HL-60/S4 (cell line): Measurements from ENCODE around the gene CDYL2.
"Not testable (repeated sequence)": the region's sequence is repeated elsewhere in the genome, so short reads cannot be mapped to it uniquely, and the experiment has no call there.

Experiments used
- in situ Hi-C: fragments of 300-500 bp; cut with MboI; formaldehyde crosslinking; loops from 2 replicates; pipeline ENCODE4 v1.14.3; 2022; ENCODE audit warnings: low sequenced_read_pairs

The CDYL2 gene

GRCh38 chr16:80809366-80809765 is 5.0 kb upstream of the CDYL2 start:
- in situ Hi-C loops, result no loop called here

GRCh38 chr16:80807906-80808305 is 3.5 kb upstream of the CDYL2 start:
- in situ Hi-C loops, result no loop called here

- in situ Hi-C loops, result no loop called here
Measured at GRCh38 chr16:80806927-80807340, 2.5 kb upstream of the CDYL2 start.

GRCh38 chr16:80806289-80806688 is 1.9 kb upstream of the CDYL2 start:
- in situ Hi-C loops, result no loop called here

- in situ Hi-C loops, result no loop called here
Measured at GRCh38 chr16:80804056-80804525, 307 bp downstream of the CDYL2 start.

- in situ Hi-C loops, result no loop called here
Measured at GRCh38 chr16:80803339-80804055, 901 bp downstream of the CDYL2 start.

GRCh38 chr16:80802902-80803301 is 1.5 kb downstream of the CDYL2 start:
- in situ Hi-C loops, result no loop called here

GRCh38 chr16:80802138-80802537 is 2.3 kb downstream of the CDYL2 start:
- in situ Hi-C loops, result no loop called here

- in situ Hi-C loops, result no loop called here
Measured at GRCh38 chr16:80794071-80794470, 10.3 kb downstream of the CDYL2 start.

GRCh38 chr16:80792031-80792430 is 12.4 kb downstream of the CDYL2 start:
- in situ Hi-C loops, result no loop called here

- in situ Hi-C loops, result no loop called here
Measured at GRCh38 chr16:80791411-80791810, 13.0 kb downstream of the CDYL2 start.

- in situ Hi-C loops, result no loop called here
Measured at GRCh38 chr16:80790751-80791150, 13.6 kb downstream of the CDYL2 start.

GRCh38 chr16:80788027-80788426 is 16.4 kb downstream of the CDYL2 start:
- in situ Hi-C loops, result no loop called here

- in situ Hi-C loops, result not testable (repeated sequence)
Measured at GRCh38 chr16:80786561-80786960, 17.8 kb downstream of the CDYL2 start.

GRCh38 chr16:80784951-80785350 is 19.4 kb downstream of the CDYL2 start:
- in situ Hi-C loops, result no loop called here

- in situ Hi-C loops, result no loop called here
Measured at GRCh38 chr16:80778703-80779102, 25.7 kb downstream of the CDYL2 start.

- in situ Hi-C loops, result no loop called here
Measured at GRCh38 chr16:80776856-80777255, 27.5 kb downstream of the CDYL2 start.

- in situ Hi-C loops, result no loop called here
Measured at GRCh38 chr16:80775450-80775849, 28.9 kb downstream of the CDYL2 start.

GRCh38 chr16:80766798-80767197 is 37.6 kb downstream of the CDYL2 start:
- in situ Hi-C loops, result no loop called here

GRCh38 chr16:80759419-80760162 is 44.8 kb downstream of the CDYL2 start:
- in situ Hi-C loops, result no loop called here

GRCh38 chr16:80754476-80754875 is 49.9 kb downstream of the CDYL2 start:
- in situ Hi-C loops, result no loop called here

GRCh38 chr16:80752541-80752940 is 51.9 kb downstream of the CDYL2 start:
- in situ Hi-C loops, result no loop called here
